SK-N-SH (cell line): ENCODE data around the gene HDGFL3. TPM values are rescaled to one million over a fixed set of nuclear protein-coding genes. Genes with fewer than 3 reads are reported as not detected.

Experiments used
- CTCF ChIA-PET: fragments of 300-600, 350-600 bp; formaldehyde crosslinking; extraction: SDS; loops from one replicate; lab custom pipeline; 2021; lab: Yijun Ruan, JAX
- POLR2A ChIA-PET: fragments of 350-600 bp; sonication (Branson Sonifier 250); formaldehyde crosslinking; extraction: SDS; loops from one replicate; lab custom pipeline; 2020; ENCODE audit warnings: antibody characterized with exemption, inconsistent platforms; lab: Yijun Ruan, JAX
- DNase-seq: peaks from one replicate; pipeline ENCODE4 v3.0.0; 2012
- H2AFZ ChIP-seq: fragments of 200-600 bp; sonication (generic); 2 replicates; pipeline ENCODE4 v1.8.1; 2016; ENCODE audit warnings: antibody characterized with exemption, mild to moderate bottlenecking, low read depth
- H3F3A ChIP-seq: fragments of 200-600 bp; sonication (generic); replicated peaks from 2 replicates; pipeline ENCODE3; 2016; ENCODE audit warnings: antibody characterized with exemption, mild to moderate bottlenecking; ENCODE audit not compliant: insufficient read depth
- H3K27ac ChIP-seq, 2 experiments: fragments of 200-500 bp in 1 of 2; fragments of 200-600 bp in 1 of 2; sonication (Bioruptor generic) in 1 of 2; sonication (generic), shearing (Covaris generic) in 1 of 2; 2 replicates each; pipeline versions ENCODE4 v1.5.1 to v1.6.1; 2014 to 2016; ENCODE audit warnings: low read depth in 2 of 2, inconsistent platforms in 1 of 2, low read length in 1 of 2, mild to moderate bottlenecking in 1 of 2, mixed read lengths in 1 of 2
- H3K27me3 ChIP-seq: fragments of 200-600 bp; sonication (generic), shearing (Covaris generic); 2 replicates; pipeline ENCODE4 v1.6.1; 2016; ENCODE audit warnings: mixed run types; ENCODE audit not compliant: insufficient read depth
- H3K36me3 ChIP-seq, 2 experiments: fragments of 200-500 bp in 1 of 2; fragments of 200-600 bp in 1 of 2; sonication (Bioruptor generic) in 1 of 2; sonication (generic) in 1 of 2; replicated peaks in 1 of 2; 2 replicates each; pipeline versions ENCODE3 to v1.5.1; 2014 to 2016; ENCODE audit warnings: low read length in 1 of 2, mild to moderate bottlenecking in 1 of 2; ENCODE audit not compliant: insufficient read depth in 2 of 2, control insufficient read depth in 1 of 2
- H3K4me1 ChIP-seq, 2 experiments: fragments of 200-500 bp in 1 of 2; fragments of 200-600 bp in 1 of 2; sonication (Bioruptor generic) in 1 of 2; sonication (generic), shearing (Covaris generic) in 1 of 2; 2 replicates each; pipeline versions ENCODE4 v1.5.1 to v1.6.1; 2014 to 2016; ENCODE audit warnings: low read depth in 1 of 2, low read length in 1 of 2, mixed run types in 1 of 2; ENCODE audit not compliant: insufficient read depth in 2 of 2, control insufficient read depth in 1 of 2
- H3K4me2 ChIP-seq: fragments of 200-600 bp; sonication (generic), shearing (Covaris generic); 2 replicates; pipeline ENCODE4 v1.6.1; 2017; ENCODE audit warnings: mixed run types
- H3K4me3 ChIP-seq, 2 experiments: fragments of 200-500 bp in 1 of 2; fragments of 200-600 bp in 1 of 2; sonication (Bioruptor generic) in 1 of 2; sonication (generic), shearing (Covaris generic) in 1 of 2; 2 replicates each; pipeline versions ENCODE4 v1.5.1 to v1.8.1; 2014 to 2016; ENCODE audit warnings: low read depth in 2 of 2, inconsistent platforms in 1 of 2, low read length in 1 of 2, mild to moderate bottlenecking in 1 of 2, mixed read lengths in 1 of 2, moderate library complexity in 1 of 2
- H3K79me2 ChIP-seq: fragments of 200-600 bp; sonication (generic); 2 replicates; pipeline ENCODE4 v1.8.1; 2017; ENCODE audit warnings: mild to moderate bottlenecking; ENCODE audit not compliant: insufficient read depth
- H3K9ac ChIP-seq: fragments of 200-600 bp; sonication (generic); 2 replicates; pipeline ENCODE4 v1.6.1; 2017; ENCODE audit warnings: mixed run types
- H3K9me2 ChIP-seq: fragments of 200-600 bp; sonication (generic); 2 replicates; pipeline ENCODE4 v1.6.1; 2017; ENCODE audit warnings: mixed run types
- H3K9me3 ChIP-seq: fragments of 200-600 bp; sonication (generic); 2 replicates; pipeline ENCODE4 v1.6.1; 2017; ENCODE audit warnings: mixed run types, mild to moderate bottlenecking, moderate library complexity
- H4K20me1 ChIP-seq: fragments of 200-600 bp; sonication (generic); 2 replicates; pipeline ENCODE4 v1.6.1; 2017; ENCODE audit warnings: mild to moderate bottlenecking, mixed run types; ENCODE audit not compliant: insufficient read depth
- CHD2 ChIP-seq: fragments of 150-350 bp; IDR thresholded peaks from 2 replicates; pipeline ENCODE4 v1.6.1; 2018; ENCODE audit warnings: low read length; ENCODE audit not compliant: partially characterized antibody
- ELF1 ChIP-seq: IDR thresholded peaks from 2 replicates; pipeline ENCODE4 v1.4.0; 2012
- FOSL2 ChIP-seq: IDR thresholded peaks from 2 replicates; pipeline ENCODE4 v1.4.0; 2012; ENCODE audit warnings: low read depth, mild to moderate bottlenecking, moderate library complexity, borderline replicate concordance
- JUND ChIP-seq: IDR thresholded peaks from 2 replicates; pipeline ENCODE4 v1.4.0; 2012
- MXI1 ChIP-seq: IDR thresholded peaks from 2 replicates; pipeline ENCODE4 v1.6.1; 2012; ENCODE audit warnings: mild to moderate bottlenecking, low read depth, low read length, improper control_type of control experiment
- NRF1 ChIP-seq: IDR thresholded peaks from 2 replicates; pipeline ENCODE4 v1.6.1; 2012; ENCODE audit warnings: low read depth, mild to moderate bottlenecking, low read length
- RFX5 ChIP-seq: IDR thresholded peaks from 2 replicates; pipeline ENCODE4 v1.6.1; 2012; ENCODE audit warnings: mild to moderate bottlenecking, improper control_type of control experiment, low read length
- SIN3A ChIP-seq: IDR thresholded peaks from 2 replicates; pipeline ENCODE4 v1.6.1; 2012; ENCODE audit warnings: low read depth, mild to moderate bottlenecking, low read length, moderate library complexity, borderline replicate concordance
- TAF1 ChIP-seq: IDR thresholded peaks from 2 replicates; pipeline ENCODE4 v1.6.1; 2012; ENCODE audit warnings: low read depth, mild to moderate bottlenecking, low read length, moderate library complexity, borderline replicate concordance
- TEAD4 ChIP-seq: IDR thresholded peaks from 2 replicates; pipeline ENCODE4 v1.4.0; 2012; ENCODE audit warnings: mild to moderate bottlenecking, borderline replicate concordance; ENCODE audit not compliant: insufficient read depth
- YY1 ChIP-seq: IDR thresholded peaks from 2 replicates; pipeline ENCODE4 v1.4.0; 2012; ENCODE audit warnings: low read depth, mild to moderate bottlenecking
- WGBS: methylation state at CpG from one replicate; pipeline ENCODE4 v1.1.6; 2017; ENCODE audit warnings: low lambda C conversion rate; 5-methylcytosine and 5-hydroxymethylcytosine counted together
- polyA plus RNA-seq, 3 experiments: library from polyadenylated mRNA; depleted of rRNA; stranded (reverse); fragments of >200 nt; gene quantifications; 2 replicates each; pipeline ENCODE4 v1.2.3, GENCODE V29; 2012
- TF ChIP-seq, protein P1 (sequence below): IDR thresholded peaks from 2 replicates; pipeline ENCODE4; 2012
- TF ChIP-seq, protein P2 (sequence below): IDR thresholded peaks from 2 replicates; pipeline ENCODE4 v1.6.1; 2012; ENCODE audit warnings: mild to moderate bottlenecking, low read depth, low read length, moderate library complexity
- TF ChIP-seq, protein P3 (sequence below): fragments of 200-600 bp; sonication (generic); IDR thresholded peaks from 2 replicates; pipeline ENCODE4 v1.6.1; 2017; ENCODE audit warnings: antibody characterized with exemption, mild to moderate bottlenecking, moderate library complexity
- TF ChIP-seq, protein P4 (sequence below): IDR thresholded peaks from 2 replicates; pipeline ENCODE4 v1.4.0; 2012; ENCODE audit warnings: low read depth, borderline replicate concordance

The HDGFL3 gene
- polyA plus RNA-seq, 1 of the 3 experiments (the other 2 are of a cell fraction), result 8.0 TPM

DNA sequence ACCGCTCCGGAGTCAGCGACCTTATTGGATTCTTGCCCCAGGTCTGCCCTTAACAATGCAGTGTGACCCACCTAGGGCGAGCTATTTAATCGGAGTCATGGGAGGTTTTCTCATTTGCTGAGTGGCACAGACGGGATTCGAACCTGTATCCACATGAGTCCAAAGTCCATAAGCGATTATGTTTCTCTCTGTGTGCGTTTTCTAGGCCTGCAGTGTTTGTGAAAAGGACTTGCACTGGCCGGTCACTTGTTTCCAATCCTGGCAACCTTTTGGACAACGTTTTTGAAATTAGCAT lies 691 bp upstream of the HDGFL3 start:
- TF ChIP-seq, protein P1, sequence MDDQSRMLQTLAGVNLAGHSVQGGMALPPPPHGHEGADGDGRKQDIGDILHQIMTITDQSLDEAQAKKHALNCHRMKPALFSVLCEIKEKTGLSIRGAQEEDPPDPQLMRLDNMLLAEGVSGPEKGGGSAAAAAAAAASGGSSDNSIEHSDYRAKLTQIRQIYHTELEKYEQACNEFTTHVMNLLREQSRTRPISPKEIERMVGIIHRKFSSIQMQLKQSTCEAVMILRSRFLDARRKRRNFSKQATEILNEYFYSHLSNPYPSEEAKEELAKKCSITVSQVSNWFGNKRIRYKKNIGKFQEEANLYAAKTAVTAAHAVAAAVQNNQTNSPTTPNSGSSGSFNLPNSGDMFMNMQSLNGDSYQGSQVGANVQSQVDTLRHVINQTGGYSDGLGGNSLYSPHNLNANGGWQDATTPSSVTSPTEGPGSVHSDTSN, result no peak
- TF ChIP-seq MXI1, result peak; percentile 10; the same call in 1 of the 2 replicates
- TF ChIP-seq, protein P2, sequence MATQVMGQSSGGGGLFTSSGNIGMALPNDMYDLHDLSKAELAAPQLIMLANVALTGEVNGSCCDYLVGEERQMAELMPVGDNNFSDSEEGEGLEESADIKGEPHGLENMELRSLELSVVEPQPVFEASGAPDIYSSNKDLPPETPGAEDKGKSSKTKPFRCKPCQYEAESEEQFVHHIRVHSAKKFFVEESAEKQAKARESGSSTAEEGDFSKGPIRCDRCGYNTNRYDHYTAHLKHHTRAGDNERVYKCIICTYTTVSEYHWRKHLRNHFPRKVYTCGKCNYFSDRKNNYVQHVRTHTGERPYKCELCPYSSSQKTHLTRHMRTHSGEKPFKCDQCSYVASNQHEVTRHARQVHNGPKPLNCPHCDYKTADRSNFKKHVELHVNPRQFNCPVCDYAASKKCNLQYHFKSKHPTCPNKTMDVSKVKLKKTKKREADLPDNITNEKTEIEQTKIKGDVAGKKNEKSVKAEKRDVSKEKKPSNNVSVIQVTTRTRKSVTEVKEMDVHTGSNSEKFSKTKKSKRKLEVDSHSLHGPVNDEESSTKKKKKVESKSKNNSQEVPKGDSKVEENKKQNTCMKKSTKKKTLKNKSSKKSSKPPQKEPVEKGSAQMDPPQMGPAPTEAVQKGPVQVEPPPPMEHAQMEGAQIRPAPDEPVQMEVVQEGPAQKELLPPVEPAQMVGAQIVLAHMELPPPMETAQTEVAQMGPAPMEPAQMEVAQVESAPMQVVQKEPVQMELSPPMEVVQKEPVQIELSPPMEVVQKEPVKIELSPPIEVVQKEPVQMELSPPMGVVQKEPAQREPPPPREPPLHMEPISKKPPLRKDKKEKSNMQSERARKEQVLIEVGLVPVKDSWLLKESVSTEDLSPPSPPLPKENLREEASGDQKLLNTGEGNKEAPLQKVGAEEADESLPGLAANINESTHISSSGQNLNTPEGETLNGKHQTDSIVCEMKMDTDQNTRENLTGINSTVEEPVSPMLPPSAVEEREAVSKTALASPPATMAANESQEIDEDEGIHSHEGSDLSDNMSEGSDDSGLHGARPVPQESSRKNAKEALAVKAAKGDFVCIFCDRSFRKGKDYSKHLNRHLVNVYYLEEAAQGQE, result no peak
- TF ChIP-seq, protein P3, sequence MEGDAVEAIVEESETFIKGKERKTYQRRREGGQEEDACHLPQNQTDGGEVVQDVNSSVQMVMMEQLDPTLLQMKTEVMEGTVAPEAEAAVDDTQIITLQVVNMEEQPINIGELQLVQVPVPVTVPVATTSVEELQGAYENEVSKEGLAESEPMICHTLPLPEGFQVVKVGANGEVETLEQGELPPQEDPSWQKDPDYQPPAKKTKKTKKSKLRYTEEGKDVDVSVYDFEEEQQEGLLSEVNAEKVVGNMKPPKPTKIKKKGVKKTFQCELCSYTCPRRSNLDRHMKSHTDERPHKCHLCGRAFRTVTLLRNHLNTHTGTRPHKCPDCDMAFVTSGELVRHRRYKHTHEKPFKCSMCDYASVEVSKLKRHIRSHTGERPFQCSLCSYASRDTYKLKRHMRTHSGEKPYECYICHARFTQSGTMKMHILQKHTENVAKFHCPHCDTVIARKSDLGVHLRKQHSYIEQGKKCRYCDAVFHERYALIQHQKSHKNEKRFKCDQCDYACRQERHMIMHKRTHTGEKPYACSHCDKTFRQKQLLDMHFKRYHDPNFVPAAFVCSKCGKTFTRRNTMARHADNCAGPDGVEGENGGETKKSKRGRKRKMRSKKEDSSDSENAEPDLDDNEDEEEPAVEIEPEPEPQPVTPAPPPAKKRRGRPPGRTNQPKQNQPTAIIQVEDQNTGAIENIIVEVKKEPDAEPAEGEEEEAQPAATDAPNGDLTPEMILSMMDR, result peak; percentile 36; the same call in 1 of the 2 replicates
- CTCF ChIA-PET, result interaction anchor here (0.6 to 6.1 kb wide), 7 partner anchors 38 to 223 kb away, joined by 3 to 24 read pairs (median 3); partner anchors contain the start of genes BTBD1 and C15orf40
- Histone ChIP-seq H2AFZ (peak overlapping the region; percentile 96), H4K20me1 (peaks cover 12% of the 10 kb centered on the region), H3K9ac (peak overlapping the region; percentile 78), H3F3A (peaks cover 31% of the 10 kb centered on the region), H3K36me3 (no peaks in the 10 kb centered on the region), H3K4me3 (peak overlapping the region; percentile 71 to 86), H3K79me2 (peaks cover 37% of the 10 kb centered on the region), H3K27ac (peak overlapping the region; percentile 21 to 93), H3K27me3 (no peaks in the 10 kb centered on the region), H3K4me1 (peaks cover 0 to 30% of the 10 kb centered on the region in 2 experiments; a peak in 2 of 4 replicates), H3K9me2 (no peaks in the 10 kb centered on the region), H3K4me2 (peak overlapping the region; percentile 90), H3K9me3 (no peaks in the 10 kb centered on the region)
- DNase-seq, result no peak
- POLR2A ChIA-PET, result interaction anchor here (0.6 to 1.6 kb wide), 5 partner anchors 31 to 203 kb away, joined by 3 to 6 read pairs (median 3); partner anchors contain the start of genes BTBD1 and C15orf40
- 18% methylated on average over 9 of the region's 11 CpGs for WGBS

DNA sequence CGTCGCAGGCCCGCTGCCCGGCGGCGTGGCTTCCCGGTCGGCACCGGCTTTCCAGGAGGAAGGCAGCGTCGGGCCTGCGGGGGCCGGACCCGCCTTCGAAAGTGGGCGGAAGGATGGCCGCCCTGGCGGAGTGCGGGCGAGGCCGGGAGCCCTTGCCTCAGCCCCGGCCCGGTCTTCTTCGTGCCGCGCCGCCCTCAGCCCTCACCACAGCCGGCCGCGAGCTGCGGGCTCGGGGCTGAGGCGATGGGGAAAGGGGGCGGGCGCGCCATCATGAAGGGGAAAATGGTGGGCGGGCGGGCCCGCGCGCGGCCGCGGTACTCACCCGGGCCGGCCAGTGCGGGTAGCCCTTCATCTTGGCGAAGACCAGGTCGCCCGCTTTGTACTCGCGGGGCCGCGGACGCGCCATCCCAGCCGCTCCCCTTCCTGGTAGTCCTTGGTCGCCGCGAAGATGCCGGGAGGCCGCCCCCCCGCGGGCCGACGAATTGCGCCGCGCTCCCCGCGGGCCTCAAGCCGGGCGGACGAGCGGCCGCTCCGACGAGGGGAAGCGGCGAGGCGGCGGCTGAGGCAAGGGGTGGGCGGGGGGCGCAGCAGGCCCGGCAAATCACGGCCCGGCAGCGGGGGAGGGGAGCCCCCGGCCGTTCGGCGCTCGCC lies 489 bp downstream of the HDGFL3 start:
- H3K9me3 ChIP-seq, result no peaks in the 10 kb centered on the region
- ChIA-PET POLR2A (interaction anchor here (0.9 to 1.6 kb wide), 2 partner anchors 194 to 195 kb away, joined by 3 read pairs; no protein-coding TSS in a partner anchor), CTCF (interaction anchor here (2.3 to 6.1 kb wide), 2 partner anchors 41 to 196 kb away, joined by 10 to 24 read pairs; partner anchors contain the start of gene C15orf40)
- peak; percentile 87 for DNase-seq
- peaks cover 0 to 30% of the 10 kb centered on the region in 2 experiments; a peak in 2 of 4 replicates for H3K4me1 ChIP-seq
- 1% methylated on average over 15 of the region's 93 CpGs for WGBS
- peaks cover 35% of the 10 kb centered on the region for H3F3A ChIP-seq
- peak overlapping the region; percentile 66 to 86 for H3K4me3 ChIP-seq
- peaks cover 48% of the 10 kb centered on the region for H3K79me2 ChIP-seq
- peak overlapping the region; percentile 34; the same call in 1 of the 2 replicates for H2AFZ ChIP-seq
- no peaks in the 10 kb centered on the region for H3K27me3 ChIP-seq
- TF ChIP-seq ELF1 (no peak), JUND (no peak), YY1 (0 out of 2 replicates have a peak, but pooled peaks have one; percentile 68), RFX5 (no peak), SIN3A (no peak), TEAD4 (no peak), TAF1 (peak; percentile 32; the same call in 1 of the 2 replicates), FOSL2 (no peak), MXI1 (peak; percentile 33; the same call in 1 of the 2 replicates), NRF1 (no peak), CHD2 (no peak)
- TF ChIP-seq, protein P4, sequence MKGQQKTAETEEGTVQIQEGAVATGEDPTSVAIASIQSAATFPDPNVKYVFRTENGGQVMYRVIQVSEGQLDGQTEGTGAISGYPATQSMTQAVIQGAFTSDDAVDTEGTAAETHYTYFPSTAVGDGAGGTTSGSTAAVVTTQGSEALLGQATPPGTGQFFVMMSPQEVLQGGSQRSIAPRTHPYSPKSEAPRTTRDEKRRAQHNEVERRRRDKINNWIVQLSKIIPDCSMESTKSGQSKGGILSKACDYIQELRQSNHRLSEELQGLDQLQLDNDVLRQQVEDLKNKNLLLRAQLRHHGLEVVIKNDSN, result no peak
- TF ChIP-seq, protein P3, result no peak
- H3K4me2 ChIP-seq, result peak overlapping the region; percentile 82
- H3K27ac ChIP-seq, result peak overlapping the region; percentile 77 to 93
- peak overlapping the region; percentile 83 for H3K9ac ChIP-seq
- no peaks in the 10 kb centered on the region for H3K36me3 ChIP-seq
- H3K9me2 ChIP-seq, result no peaks in the 10 kb centered on the region
- H4K20me1 ChIP-seq, result peaks cover 14% of the 10 kb centered on the region
